Measurements from ENCODE around the gene GRID2IP. TPM values are rescaled to one million over a fixed set of nuclear protein-coding genes. Genes with fewer than 3 reads are reported as not detected.

Gene GRID2IP
- total and polyA plus RNA-seq, 2 of the 13 experiments (the other 11 are each of a cell fraction or from before 2014, with no cell fraction given), result 0.03 TPM; not detected in 1

DNA sequence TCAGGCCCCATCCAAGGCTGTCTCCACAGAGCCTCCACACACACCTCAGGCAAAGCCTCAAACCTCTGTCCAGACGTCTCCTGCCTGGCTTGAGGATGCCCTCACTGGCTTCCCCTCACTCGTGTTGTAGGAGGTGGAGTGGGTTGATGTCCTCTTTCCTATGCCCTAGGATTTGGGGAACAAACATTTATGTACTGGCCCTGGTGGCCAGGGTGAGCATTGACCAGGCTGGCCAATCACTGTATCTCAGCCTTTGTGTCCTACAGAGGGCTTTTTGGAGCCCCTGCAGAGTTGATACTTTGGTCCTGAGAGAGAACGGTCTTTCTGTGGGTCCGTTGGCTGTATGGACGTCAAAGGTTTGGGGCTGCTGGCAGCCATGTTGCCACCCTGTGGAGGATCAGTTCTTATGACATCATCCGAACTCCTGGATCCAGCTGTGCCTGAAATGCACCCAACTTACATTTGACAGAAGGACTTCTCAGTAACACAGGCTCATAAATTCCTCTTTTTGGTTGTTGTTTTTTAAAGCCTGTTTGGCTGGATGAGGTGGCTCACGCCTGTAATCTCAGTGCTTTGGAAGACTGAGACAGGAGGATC, 2.3 kb upstream of the GRID2IP start:
- H3K4me3 ChIP-seq (replicated peaks in 1 of 3; ENCODE audit: insufficient read depth in 1 of 3, low read depth in 2 of 3, low read length in 3 of 3), result no peak overlapping the region
- CTCF ChIA-PET (ENCODE audit: low intra/inter-chr PET ratio, low total read pairs), result no interaction called here
- H3K27ac ChIP-seq (ENCODE audit: extremely low read length, insufficient read depth, low read length), result no peak overlapping the region
- TF ChIP-seq, protein P1, sequence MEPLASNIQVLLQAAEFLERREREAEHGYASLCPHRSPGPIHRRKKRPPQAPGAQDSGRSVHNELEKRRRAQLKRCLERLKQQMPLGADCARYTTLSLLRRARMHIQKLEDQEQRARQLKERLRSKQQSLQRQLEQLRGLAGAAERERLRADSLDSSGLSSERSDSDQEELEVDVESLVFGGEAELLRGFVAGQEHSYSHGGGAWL (CRISPR knock-in tag; IDR thresholded peaks at IDR 0.05), result no peak
- TF ChIP-seq TCF7L2 (IDR thresholded peaks at IDR 0.05; ENCODE audit: low read depth, low read length) (no peak), ZNF337 (CRISPR knock-in tag; IDR thresholded peaks at IDR 0.05; ENCODE audit: borderline replicate concordance, low read depth) (no peak), ATF7 (IDR thresholded peaks at IDR 0.05) (peak; percentile 65), ATF7 (CRISPR knock-in tag; IDR thresholded peaks at IDR 0.05) (no peak), NFE2L1 (CRISPR knock-in tag; IDR thresholded peaks at IDR 0.05; ENCODE audit: borderline replicate concordance) (no peak), RBM39 (IDR thresholded peaks at IDR 0.05; ENCODE audit: low read depth, low read length, poor library complexity, severe bottlenecking) (no peak), KLF9 (CRISPR knock-in tag; IDR thresholded peaks at IDR 0.05; ENCODE audit: low read depth) (no peak), ZNF678 (CRISPR knock-in tag; IDR thresholded peaks at IDR 0.05) (no peak), HNRNPUL1 (IDR thresholded peaks at IDR 0.05; ENCODE audit: low read depth, low read length) (no peak), ZNF570 (CRISPR knock-in tag; IDR thresholded peaks at IDR 0.05; ENCODE audit: borderline replicate concordance) (no peak), SCMH1 (CRISPR knock-in tag; IDR thresholded peaks at IDR 0.05; ENCODE audit: borderline replicate concordance) (no peak), HNRNPL (IDR thresholded peaks at IDR 0.05; ENCODE audit: low read depth, low read length) (0 out of 2 replicates have a peak, but pooled peaks have one; percentile 21), ZNF883 (CRISPR knock-in tag; IDR thresholded peaks at IDR 0.05; ENCODE audit: not compliant biosample characterization) (no peak), KDM5A (IDR thresholded peaks at IDR 0.05; ENCODE audit: borderline replicate concordance, low read length) (no peak), ZNF329 (CRISPR knock-in tag; IDR thresholded peaks at IDR 0.05; ENCODE audit: low read depth) (peak; percentile 99)
- TF ChIP-seq, protein P2, sequence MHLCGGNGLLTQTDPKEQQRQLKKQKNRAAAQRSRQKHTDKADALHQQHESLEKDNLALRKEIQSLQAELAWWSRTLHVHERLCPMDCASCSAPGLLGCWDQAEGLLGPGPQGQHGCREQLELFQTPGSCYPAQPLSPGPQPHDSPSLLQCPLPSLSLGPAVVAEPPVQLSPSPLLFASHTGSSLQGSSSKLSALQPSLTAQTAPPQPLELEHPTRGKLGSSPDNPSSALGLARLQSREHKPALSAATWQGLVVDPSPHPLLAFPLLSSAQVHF (CRISPR knock-in tag; IDR thresholded peaks at IDR 0.05), result no peak
- TF ChIP-seq, protein P3, sequence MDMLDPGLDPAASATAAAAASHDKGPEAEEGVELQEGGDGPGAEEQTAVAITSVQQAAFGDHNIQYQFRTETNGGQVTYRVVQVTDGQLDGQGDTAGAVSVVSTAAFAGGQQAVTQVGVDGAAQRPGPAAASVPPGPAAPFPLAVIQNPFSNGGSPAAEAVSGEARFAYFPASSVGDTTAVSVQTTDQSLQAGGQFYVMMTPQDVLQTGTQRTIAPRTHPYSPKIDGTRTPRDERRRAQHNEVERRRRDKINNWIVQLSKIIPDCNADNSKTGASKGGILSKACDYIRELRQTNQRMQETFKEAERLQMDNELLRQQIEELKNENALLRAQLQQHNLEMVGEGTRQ (IDR thresholded peaks at IDR 0.05; ENCODE audit: low read depth, low read length), result no peak
- TF ChIP-seq, protein P3 (CRISPR knock-in tag; IDR thresholded peaks at IDR 0.05; ENCODE audit: borderline replicate concordance), result no peak
- 23% methylated on average over 6 of the region's 7 CpGs for WGBS (ENCODE audit: low lambda C conversion rate)
- in situ Hi-C loops (cut with HindIII; ENCODE audit: extremely low pct_ligation_motif_present, low pct_unique_long_range_greater_than_20kb), result no loop called here
- H3K4me1 ChIP-seq (ENCODE audit: insufficient read depth, low read length), result no peaks in the 10 kb centered on the region
- FAIRE-seq (no peak), DNase-seq (ENCODE audit: low spot score) (no peak), ATAC-seq (peak; percentile 83)
- H2AFZ ChIP-seq (ENCODE audit: low read length), result no peak overlapping the region
- H3K79me2 ChIP-seq (ENCODE audit: insufficient read depth, low read length), result no peaks in the 10 kb centered on the region
- H3K9ac ChIP-seq (ENCODE audit: insufficient read depth, low read depth, low read length), result no peak overlapping the region
- POLR2A ChIA-PET, result interaction anchor here (1.3 kb wide), 1 partner anchor 24 kb away, joined by 3 read pairs; no protein-coding TSS in a partner anchor
- H3K36me3 ChIP-seq (replicated peaks in 1 of 2; ENCODE audit: control insufficient read depth in 1 of 2, insufficient read depth in 2 of 2, low read length in 2 of 2), result no peaks in the 10 kb centered on the region
- BruUV-seq (replicated peaks), result no TSS peak
- 0 out of 5 replicates have a peak, but pooled peaks cover 2 to 5% of the 10 kb centered on the region in 2 experiments for H3K27me3 ChIP-seq (ENCODE audit: control insufficient read depth in 1 of 2, insufficient read depth in 2 of 2, low read length in 2 of 2)
- no peak overlapping the region for H3K4me2 ChIP-seq (ENCODE audit: low read depth, low read length)
- intact Hi-C loops (cut with micrococcal nuclease; ENCODE audit: unreplicated experiment), result no loop called here
- H3K9me3 ChIP-seq (ENCODE audit: low read length), result no peaks in the 10 kb centered on the region
- H4K20me1 ChIP-seq (ENCODE audit: insufficient read depth, low read length), result no peaks in the 10 kb centered on the region
